NB4 (cell line): ENCODE measurements around the gene C1QTNF6.
"Not testable (repeated sequence)": the region's sequence is repeated elsewhere in the genome, so short reads cannot be mapped to it uniquely, and the experiment has no call there.

Experiments used
- DNase-seq: peaks from one replicate; pipeline ENCODE4 v3.0.0; 2010; ENCODE audit warnings: low read depth
- H3K4me3 ChIP-seq: one replicate; pipeline ENCODE4 v1.5.1; 2011; ENCODE audit warnings: mild to moderate bottlenecking, low read depth, low read length, moderate library complexity
- CTCF ChIP-seq: IDR thresholded peaks from one replicate; pipeline ENCODE4 v1.5.1; 2012; ENCODE audit warnings: low read depth, low read length
- MAX ChIP-seq: IDR thresholded peaks from 2 replicates; pipeline ENCODE4 v1.6.1; 2011; ENCODE audit warnings: low read depth, low read length
- MYC ChIP-seq: IDR thresholded peaks from 2 replicates; pipeline ENCODE4 v1.6.1; 2011; ENCODE audit warnings: low read depth, low read length
- POLR2A ChIP-seq: IDR thresholded peaks from 2 replicates; pipeline ENCODE4 v1.6.1; 2011; ENCODE audit warnings: mild to moderate bottlenecking; ENCODE audit not compliant: insufficient read length; ENCODE audit errors: extremely low read depth

Gene C1QTNF6

GRCh38 chr22:37172266-37173245, 15.5 kb downstream of the C1QTNF6 start:
- no peak for DNase-seq
- TF ChIP-seq POLR2A (no peak), MAX (no peak), MYC (no peak), CTCF (no peak)
- no peak overlapping the region for H3K4me3 ChIP-seq

- no peak for TF ChIP-seq POLR2A
- no peak for TF ChIP-seq MAX
- no peak for TF ChIP-seq MYC
- TF ChIP-seq CTCF: no peak
- no peak overlapping the region for H3K4me3 ChIP-seq
- DNase-seq: no peak
Observed at GRCh38 chr22:37171662-37172061, 16.4 kb downstream of the C1QTNF6 start.

- not testable (repeated sequence) for DNase-seq, H3K4me3 ChIP-seq
Observed at GRCh38 chr22:37170689-37171405, 17.2 kb downstream of the C1QTNF6 start.

- DNase-seq: no peak
Observed at GRCh38 chr22:37169947-37170688, 17.9 kb downstream of the C1QTNF6 start.

GRCh38 chr22:37169406-37169805, 18.6 kb downstream of the C1QTNF6 start:
- DNase-seq: no peak
- no peak for TF ChIP-seq POLR2A
- TF ChIP-seq MYC: no peak
- no peak for TF ChIP-seq CTCF
- TF ChIP-seq MAX: no peak
- no peak overlapping the region for H3K4me3 ChIP-seq

More at GRCh38 chr22:37169947-37170688, 17.9 kb downstream of the C1QTNF6 start:
- no peak for TF ChIP-seq MAX
- no peak for TF ChIP-seq MYC
- H3K4me3 ChIP-seq: no peak overlapping the region

- no peak overlapping the region for H3K4me3 ChIP-seq
- no peak for TF ChIP-seq CTCF
- no peak for DNase-seq
Observed at GRCh38 chr22:37167981-37168647, 19.9 kb downstream of the C1QTNF6 start.
